HepG2 (cell line): ENCODE measurements around the gene ZNF84. TPM values are rescaled to one million over a fixed set of nuclear protein-coding genes. Genes with fewer than 3 reads are reported as not detected.

Experiments
- ATAC-seq: fragments of 200-7000 bp; cut with Tn5 transposase; 3 replicates; pipeline ENCODE4 v1.9.1; 2020; ENCODE audit warnings: mild to moderate bottlenecking, moderate library complexity
- BruUV-seq: library from RNA; stranded (reverse); fragments of 400-500 nt; replicated peaks from 2 replicates; lab custom pipeline; 2021; lab: Mats Ljungman, UMichigan
- CTCF ChIA-PET: fragments of 300-600 bp; formaldehyde crosslinking; extraction: SDS; loops from one replicate; lab custom pipeline; 2021; ENCODE audit warnings: low total read pairs, inconsistent platforms, low intra/inter-chr PET ratio; lab: Yijun Ruan, JAX
- POLR2A ChIA-PET: fragments of 350-600 bp; sonication (Branson Sonifier 250); formaldehyde crosslinking; loops from one replicate; lab custom pipeline; 2020; ENCODE audit warnings: antibody characterized with exemption, inconsistent platforms; lab: Yijun Ruan, JAX
- DNase-seq: peaks from one replicate; pipeline ENCODE4 v3.0.0-alpha.2; 2015; ENCODE audit warnings: low spot score
- FAIRE-seq: peaks from 3 replicates; lab custom pipeline; 2011; peaks lifted over from hg19 to GRCh38; lab: Jason Lieb, UNC
- H2AFZ ChIP-seq: one replicate; pipeline ENCODE4 v1.6.1; 2011; ENCODE audit warnings: low read length, inconsistent platforms
- H3K27ac ChIP-seq: fragments of 300-600 bp; 3 replicates; pipeline ENCODE4 v1.8.0; 2011; ENCODE audit warnings: mixed run types, mild to moderate bottlenecking, mixed read lengths, low read length, inconsistent platforms; ENCODE audit not compliant: insufficient read depth; ENCODE audit errors: extremely low read length
- H3K27me3 ChIP-seq, 2 experiments: fragments of 200-600 bp in 1 of 2; 2 replicates in 1 of 2; 3 replicates in 1 of 2; pipeline versions ENCODE4 v1.6.0 to v1.8.0; 2011; ENCODE audit warnings: low read length in 2 of 2, mild to moderate bottlenecking in 2 of 2, moderate library complexity in 2 of 2, inconsistent platforms in 1 of 2; ENCODE audit not compliant: insufficient read depth in 2 of 2, control insufficient read depth in 1 of 2
- H3K36me3 ChIP-seq, 2 experiments: fragments of 200-600 bp in 1 of 2; replicated peaks in 1 of 2; 2 replicates in 1 of 2; 3 replicates in 1 of 2; pipeline versions ENCODE4 v1.5.1 to v1.8.0; 2011; ENCODE audit warnings: low read length in 2 of 2, inconsistent platforms in 1 of 2; ENCODE audit not compliant: insufficient read depth in 2 of 2, control insufficient read depth in 1 of 2
- H3K4me1 ChIP-seq: 2 replicates; pipeline ENCODE4 v1.5.1; 2012; ENCODE audit warnings: low read length, inconsistent platforms; ENCODE audit not compliant: insufficient read depth
- H3K4me2 ChIP-seq: 2 replicates; pipeline ENCODE4 v1.6.0; 2011; ENCODE audit warnings: low read depth, low read length, inconsistent platforms
- H3K4me3 ChIP-seq, 3 experiments: fragments of 200-600 bp in 1 of 3; sonication (generic), shearing (Covaris generic) in 1 of 3; replicated peaks in 1 of 3; 2 replicates each; pipeline ENCODE4 v1.5.1; 2011 to 2016; ENCODE audit warnings: low read length in 3 of 3, inconsistent platforms in 2 of 3, low read depth in 2 of 3, mild to moderate bottlenecking in 2 of 3, control low read depth in 1 of 3, mixed read lengths in 1 of 3; ENCODE audit not compliant: insufficient read depth in 1 of 3
- H3K79me2 ChIP-seq: one replicate; pipeline ENCODE4 v1.6.1; 2011; ENCODE audit warnings: low read length, inconsistent platforms; ENCODE audit not compliant: insufficient read depth
- H3K9ac ChIP-seq: 2 replicates; pipeline ENCODE4 v1.6.0; 2011; ENCODE audit warnings: mild to moderate bottlenecking, low read depth, low read length, inconsistent platforms; ENCODE audit not compliant: insufficient read depth
- H3K9me3 ChIP-seq: 2 replicates; pipeline ENCODE4 v1.5.1; 2012; ENCODE audit warnings: mild to moderate bottlenecking, low read length
- H4K20me1 ChIP-seq: 2 replicates; pipeline ENCODE4 v1.6.0; 2011; ENCODE audit warnings: inconsistent platforms, mild to moderate bottlenecking, low read length, moderate library complexity; ENCODE audit not compliant: insufficient read depth
- MAFK ChIP-seq, 2 experiments: IDR thresholded peaks in 1 of 2; conservative IDR thresholded peaks in 1 of 2; 2 replicates each; pipeline ENCODE4 v1.6.1; 2011; ENCODE audit warnings: improper control_type of control experiment in 2 of 2, low read length in 2 of 2
- SRSF4 ChIP-seq: fragments of 200-400 bp; formaldehyde crosslinking; IDR thresholded peaks from one replicate; pipeline ENCODE4 v1.6.1; 2018; ENCODE audit warnings: mild to moderate bottlenecking, low read depth, low read length, moderate library complexity; ENCODE audit not compliant: poor library complexity, severe bottlenecking
- U2AF2 ChIP-seq: fragments of 200-400 bp; formaldehyde crosslinking; IDR thresholded peaks from 2 replicates; pipeline ENCODE4 v1.6.1; 2017; ENCODE audit warnings: low read depth, mild to moderate bottlenecking, low read length
- ZHX2 ChIP-seq, 2 experiments: sonication (generic) in 1 of 2; formaldehyde crosslinking in 1 of 2; IDR thresholded peaks; 2 replicates each; pipeline versions ENCODE4 v1.6.1 to v1.9.0; 2014 to 2022; ENCODE audit warnings: antibody characterized with exemption in 1 of 2, borderline replicate concordance in 1 of 2, inconsistent platforms in 1 of 2, low read depth in 1 of 2, missing genetic modification reagents in 1 of 2
- ZNF143 ChIP-seq: sonication (generic); formaldehyde crosslinking; IDR thresholded peaks from 2 replicates; pipeline ENCODE4 v1.4.0; 2020; ENCODE audit warnings: missing genetic modification reagents
- WGBS: methylation state at CpG from one replicate; pipeline ENCODE4 v1.1.6; 2017; ENCODE audit warnings: low lambda C conversion rate; 5-methylcytosine and 5-hydroxymethylcytosine counted together
- in situ Hi-C: cut with HindIII; loops from 2 replicates; pipeline ENCODE4 v1.10.0; 2017; ENCODE audit warnings: low pct_unique_long_range_greater_than_20kb; ENCODE audit not compliant: extremely low pct_ligation_motif_present
- intact Hi-C: fragments of 100-400 bp; cut with micrococcal nuclease; formaldehyde crosslinking; loops from one replicate; pipeline ENCODE4 v1.10.0; 2022; ENCODE audit not compliant: unreplicated experiment
- polyA plus RNA-seq, 8 experiments: library from polyadenylated mRNA; depleted of rRNA in 3 of 8; stranded (reverse) in 7 of 8; unstranded in 1 of 8; fragments of >200 nt; fragmentation: Illumina TruSeq in 4 of 8; extraction: Trizol in 4 of 8; gene quantifications; 2 replicates each; pipeline versions ENCODE4 v1.2.1 to v1.2.3, GENCODE V29; 2011 to 2016; ENCODE audit warnings: low read depth in 4 of 8, missing spikeins in 1 of 8, mixed read lengths in 1 of 8; ENCODE audit not compliant: insufficient read depth in 1 of 8
- total RNA-seq, 5 experiments: library from RNA; depleted of rRNA; stranded (reverse); fragments of >200 nt; fragmentation: Illumina TruSeq; extraction: Trizol; gene quantifications; 2 replicates each; pipeline ENCODE4 v1.2.3, GENCODE V29; 2016; ENCODE audit warnings: low read depth in 1 of 5

ZNF84 gene
- total and polyA plus RNA-seq, 2 of the 13 experiments (the other 11 are each of a cell fraction or from before 2014, with no cell fraction given), result 15.5 to 21.8 TPM

- Histone ChIP-seq H3K9ac (no peak overlapping the region), H3K4me3 (no peak overlapping the region; a peak in 1 of 6 replicates), H3K79me2 (no peaks in the 10 kb centered on the region), H3K4me2 (no peak overlapping the region), H4K20me1 (no peaks in the 10 kb centered on the region), H3K4me1 (no peaks in the 10 kb centered on the region), H3K27ac (no peak overlapping the region), H3K36me3 (peaks cover 7 to 38% of the 10 kb centered on the region in 2 experiments), H3K9me3 (peaks cover 99% of the 10 kb centered on the region), H3K27me3 (no peaks in the 10 kb centered on the region), H2AFZ (no peak overlapping the region)
- intact Hi-C loops, result no loop called here
- ChIA-PET CTCF (no interaction called here), POLR2A (interaction anchor here (1.3 kb wide), 1 partner anchor 27 kb away, joined by 3 read pairs; no protein-coding TSS in a partner anchor)
- in situ Hi-C loops, result no loop called here
- BruUV-seq, result no TSS peak
- ATAC-seq (no peak), DNase-seq (no peak), FAIRE-seq (no peak)
- 67% methylated on average over 1 of the region's 1 CpG for WGBS
- no peak for TF ChIP-seq SRSF4
- no peak for TF ChIP-seq U2AF2
- TF ChIP-seq ZNF143 (CRISPR knock-in tag), result no peak
These were observed 69.8 kb downstream of the ZNF84 start for GRCh38 chr12:133107121-133107520.

GRCh38 chr12:133108150-133108549 lies 70.8 kb downstream of the ZNF84 start:
- intact Hi-C loops (no loop called here), in situ Hi-C loops (no loop called here)
- Histone ChIP-seq H3K4me2 (no peak overlapping the region), H3K9ac (no peak overlapping the region), H3K36me3 (peaks cover 6 to 31% of the 10 kb centered on the region in 2 experiments), H3K27ac (no peak overlapping the region), H3K27me3 (no peaks in the 10 kb centered on the region), H3K4me1 (no peaks in the 10 kb centered on the region), H3K79me2 (no peaks in the 10 kb centered on the region), H3K4me3 (no peak overlapping the region), H4K20me1 (no peaks in the 10 kb centered on the region), H3K9me3 (peaks cover 96% of the 10 kb centered on the region), H2AFZ (no peak overlapping the region)
- BruUV-seq, result no TSS peak
- no peak for DNase-seq
- no peak for ATAC-seq
- 100% methylated on average over 2 of the region's 2 CpGs for WGBS
- no peak for TF ChIP-seq ZHX2 (IDR thresholded peaks at IDR 0.05; ENCODE audit: low read depth)
- no peak for TF ChIP-seq ZHX2 (CRISPR knock-in tag; IDR thresholded peaks at IDR 0.05; ENCODE audit: borderline replicate concordance)
- TF ChIP-seq MAFK (conservative IDR thresholded peaks at IDR 0.05 in 1 of 2, IDR thresholded peaks at IDR 0.05 in 1 of 2; ENCODE audit: low read length in 2 of 2), result peak in 1 of 2 experiments; percentile 55; a peak in 3 of 4 replicates
- CTCF ChIA-PET, result no interaction called here
- no peak for FAIRE-seq
- POLR2A ChIA-PET, result no interaction called here
